PFSK-1 (cell line): Measurements from ENCODE around the gene MFAP1.

ENCODE experiments used
- POLR2AphosphoS5 ChIP-seq: IDR thresholded peaks from 2 replicates; pipeline ENCODE4 v1.6.1; 2012; ENCODE audit warnings: low read depth, mild to moderate bottlenecking, control low read depth, low read length, moderate library complexity
- REST ChIP-seq, 2 experiments: IDR thresholded peaks; 2 replicates each; pipeline versions ENCODE4 v1.6.1 to v1.8.0; 2011 to 2012; ENCODE audit warnings: low read depth in 2 of 2, low read length in 2 of 2, control low read depth in 1 of 2, inconsistent platforms in 1 of 2, mild to moderate bottlenecking in 1 of 2, moderate library complexity in 1 of 2; ENCODE audit not compliant: insufficient read depth in 1 of 2
- SIN3A ChIP-seq: IDR thresholded peaks from 2 replicates; pipeline ENCODE4 v1.6.1; 2012; ENCODE audit warnings: mild to moderate bottlenecking, low read length, moderate library complexity, borderline replicate concordance; ENCODE audit not compliant: insufficient read depth
- TAF1 ChIP-seq: IDR thresholded peaks from 2 replicates; pipeline ENCODE4 v1.6.1; 2012; ENCODE audit warnings: low read length, control low read depth, borderline replicate concordance; ENCODE audit not compliant: insufficient read depth

DNA sequence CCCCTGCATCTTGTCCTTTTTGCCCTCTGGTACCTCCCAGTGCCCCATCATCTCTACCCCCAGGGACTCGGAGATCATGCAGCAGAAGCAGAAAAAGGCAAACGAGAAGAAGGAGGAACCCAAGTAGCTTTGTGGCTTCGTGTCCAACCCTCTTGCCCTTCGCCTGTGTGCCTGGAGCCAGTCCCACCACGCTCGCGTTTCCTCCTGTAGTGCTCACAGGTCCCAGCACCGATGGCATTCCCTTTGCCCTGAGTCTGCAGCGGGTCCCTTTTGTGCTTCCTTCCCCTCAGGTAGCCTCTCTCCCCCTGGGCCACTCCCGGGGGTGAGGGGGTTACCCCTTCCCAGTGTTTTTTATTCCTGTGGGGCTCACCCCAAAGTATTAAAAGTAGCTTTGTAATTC is 30.8 kb downstream of the MFAP1 start:
- TF ChIP-seq POLR2AphosphoS5, result no peak; the same call in 1 of the 2 replicates
- no peak for TF ChIP-seq REST (IDR thresholded peaks at IDR 0.05; ENCODE audit: insufficient read depth in 1 of 2, low read depth in 2 of 2, low read length in 2 of 2)
- no peak for TF ChIP-seq SIN3A
- TF ChIP-seq TAF1, result no peak
